Panc1 (cell line): ENCODE measurements around the gene IQSEC2.

Experiments used
- CTCF ChIP-seq: fragments of 450-650 bp; IDR thresholded peaks from 2 replicates; pipeline ENCODE4 v1.5.1; 2017; ENCODE audit warnings: mild to moderate bottlenecking
- REST ChIP-seq, 2 experiments: IDR thresholded peaks; 2 replicates each; pipeline ENCODE4 v1.6.1; 2011 to 2012; ENCODE audit warnings: low read depth in 2 of 2, control low read depth in 1 of 2, low read length in 1 of 2, mild to moderate bottlenecking in 1 of 2, moderate library complexity in 1 of 2; ENCODE audit not compliant: insufficient read depth in 1 of 2

- TF ChIP-seq CTCF: no peak
- TF ChIP-seq REST (IDR thresholded peaks at IDR 0.05; ENCODE audit: insufficient read depth in 1 of 2, low read depth in 2 of 2, low read length in 1 of 2): no peak
Measured at GRCh38 chrX:53300157-53300556, 18.8 kb upstream of the IQSEC2 start.
